HG03439 (cell line): ENCODE data around the gene EPHA4.
"Not testable (repeated sequence)": the region's sequence is repeated elsewhere in the genome, so short reads cannot be mapped to it uniquely, and the experiment has no call there.

Experiments used
- ATAC-seq: cut with Tn5 transposase; IDR thresholded peaks from one replicate; pipeline ENCODE4 v1.9.1; 2021; ENCODE audit warnings: mild to moderate bottlenecking, moderate library complexity; ENCODE audit not compliant: unreplicated experiment

The EPHA4 gene

GRCh38 chr2:221513232-221513631 is 58.9 kb downstream of the EPHA4 start:
- ATAC-seq, result no peak

DNA sequence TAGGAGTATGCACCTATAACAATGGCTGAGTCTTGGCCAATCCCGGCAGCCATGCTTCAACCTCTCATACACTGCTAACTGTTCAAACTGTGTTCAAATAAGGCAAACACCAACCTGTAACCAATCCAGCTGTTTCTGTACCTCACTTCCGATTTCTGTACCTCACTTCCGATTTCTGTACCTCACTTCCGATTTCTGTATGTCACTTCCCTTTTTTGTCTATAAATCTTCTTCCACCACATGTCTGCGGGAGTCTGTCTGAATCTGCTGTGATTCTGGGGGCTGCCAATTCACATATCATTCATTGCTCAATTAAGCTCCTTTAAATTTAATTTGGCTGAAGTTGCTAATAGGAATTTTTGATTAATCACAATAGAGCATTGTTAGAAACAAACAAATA is 60.8 kb downstream of the EPHA4 start:
- ATAC-seq, result not testable (repeated sequence)

GRCh38 chr2:221506469-221506868 is 65.6 kb downstream of the EPHA4 start:
- no peak for ATAC-seq

DNA sequence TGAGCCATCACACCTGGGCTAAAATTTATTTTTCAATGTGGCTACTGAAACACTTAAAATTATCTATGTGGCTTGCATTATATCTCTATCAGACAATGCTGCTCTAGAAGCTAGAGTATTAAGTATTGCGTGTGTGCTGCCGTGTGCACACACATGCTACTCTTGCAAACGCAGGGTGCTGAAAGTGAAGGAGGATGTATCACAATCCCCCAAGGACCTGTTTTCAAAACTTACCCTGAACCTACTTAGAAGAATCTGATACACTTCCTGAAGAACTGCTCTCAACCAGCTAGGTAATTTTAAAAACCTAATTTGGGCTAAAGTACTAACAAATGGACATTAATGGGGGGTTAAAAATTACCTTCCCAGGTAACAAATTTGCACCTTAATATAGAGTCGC is 66.5 kb downstream of the EPHA4 start:
- no peak for ATAC-seq

DNA sequence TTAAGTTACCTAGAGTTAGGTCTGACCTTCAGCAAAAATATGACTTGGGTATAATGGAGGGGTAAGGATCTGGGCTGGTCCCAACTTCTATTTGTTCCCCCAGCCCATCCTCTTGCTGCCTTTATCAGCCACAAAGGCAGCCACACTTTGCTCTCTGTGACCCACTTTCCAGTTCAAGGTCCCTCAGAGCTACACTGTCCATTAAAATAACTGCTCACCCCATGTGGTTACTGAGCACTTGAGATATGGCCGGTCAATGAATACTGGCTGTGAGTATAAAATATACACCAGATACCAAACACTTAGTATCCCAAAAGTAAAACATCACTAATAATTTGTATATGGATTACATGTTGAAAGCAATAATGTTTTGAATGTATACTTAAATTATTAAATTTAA is 67.2 kb downstream of the EPHA4 start:
- ATAC-seq, result no peak

GRCh38 chr2:221503965-221504364 is 68.1 kb downstream of the EPHA4 start:
- no peak for ATAC-seq

- ATAC-seq, result no peak
These were observed 69.7 kb downstream of the EPHA4 start for GRCh38 chr2:221502270-221503010.

DNA sequence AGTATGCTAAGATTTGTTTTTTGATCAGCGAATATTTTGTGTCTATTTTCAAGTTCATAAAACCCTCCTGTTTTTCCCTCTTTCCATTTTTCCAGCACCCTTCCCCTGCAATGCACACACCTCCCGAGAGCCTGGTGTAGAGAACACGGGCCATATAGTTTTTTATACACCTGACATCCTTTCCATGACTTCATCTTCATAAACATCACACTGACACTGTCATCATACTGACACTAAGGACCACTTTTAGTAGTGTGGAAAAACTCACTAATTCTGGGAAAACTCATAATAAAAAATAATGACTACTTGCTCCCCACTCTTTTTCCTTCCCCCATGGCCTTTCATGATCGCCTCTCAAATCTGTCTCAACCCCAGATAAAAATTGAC is 70.2 kb downstream of the EPHA4 start:
- no peak for ATAC-seq

DNA sequence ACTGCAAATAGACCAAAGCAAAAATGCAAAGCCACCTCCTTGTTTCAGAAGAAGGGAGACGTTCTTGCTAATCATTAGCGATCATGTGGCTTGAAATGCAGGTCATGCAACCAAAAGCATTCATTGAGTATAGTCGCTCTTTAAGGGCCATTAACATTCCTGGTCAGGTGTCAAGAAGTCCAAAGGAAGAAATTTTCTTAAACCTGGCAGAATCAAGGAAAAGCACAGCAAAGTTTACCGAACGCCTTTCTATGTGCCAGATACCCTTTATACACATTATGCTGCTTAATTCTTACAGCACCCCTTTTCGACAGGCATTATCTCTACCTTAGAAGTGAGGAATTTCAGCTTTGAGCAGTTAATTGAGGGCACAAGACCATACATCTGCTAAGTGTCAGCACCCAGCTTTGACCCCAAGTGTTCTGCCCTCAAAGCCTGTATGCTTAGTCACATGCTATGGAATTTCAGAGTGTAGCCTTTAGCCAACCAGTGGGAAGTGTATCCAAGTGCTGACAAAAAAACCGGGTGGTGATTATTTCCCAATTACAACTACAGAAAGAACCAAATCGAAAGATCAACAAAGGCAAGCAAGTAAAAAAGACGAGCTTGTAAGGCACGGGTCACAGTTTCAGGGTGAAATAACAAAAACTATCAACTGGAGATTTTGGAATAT is 70.8 kb downstream of the EPHA4 start:
- ATAC-seq, result no peak

DNA sequence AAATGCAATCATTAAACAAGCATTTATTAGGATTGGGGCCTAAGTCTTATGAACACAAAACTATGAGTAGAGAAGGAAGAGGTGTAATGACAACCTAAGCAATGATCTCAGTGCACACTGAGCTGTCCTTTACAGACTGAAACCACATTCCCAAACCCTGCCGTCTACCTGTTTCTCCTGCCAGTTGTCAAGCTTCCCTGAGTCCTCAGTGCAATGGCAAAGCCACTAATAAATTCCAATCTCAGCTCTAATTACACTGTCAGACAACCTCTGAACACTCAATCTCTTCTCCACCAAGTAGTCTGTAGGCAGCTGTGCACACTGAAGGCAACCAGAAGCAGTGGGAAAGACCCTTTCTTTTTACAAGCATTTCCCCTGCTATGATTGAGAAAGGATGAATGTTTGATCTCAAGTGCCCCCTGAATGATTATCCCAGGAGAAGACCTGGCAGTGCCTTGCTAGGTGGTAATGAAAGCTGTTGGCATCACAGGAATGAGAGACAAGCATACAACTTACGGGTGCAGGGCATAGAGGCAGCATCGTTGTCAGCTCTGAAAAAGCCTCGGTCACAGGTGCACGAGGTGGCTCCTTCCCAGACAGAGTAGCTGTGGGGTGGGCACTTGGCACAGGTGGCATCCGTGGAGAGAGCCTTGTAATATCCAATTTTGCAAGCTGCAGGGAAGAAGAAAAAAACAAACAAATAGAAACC is 71.4 kb downstream of the EPHA4 start:
- ATAC-seq, result no peak

- ATAC-seq, result no peak
These were observed 76.4 kb downstream of the EPHA4 start for GRCh38 chr2:221495731-221496130.

DNA sequence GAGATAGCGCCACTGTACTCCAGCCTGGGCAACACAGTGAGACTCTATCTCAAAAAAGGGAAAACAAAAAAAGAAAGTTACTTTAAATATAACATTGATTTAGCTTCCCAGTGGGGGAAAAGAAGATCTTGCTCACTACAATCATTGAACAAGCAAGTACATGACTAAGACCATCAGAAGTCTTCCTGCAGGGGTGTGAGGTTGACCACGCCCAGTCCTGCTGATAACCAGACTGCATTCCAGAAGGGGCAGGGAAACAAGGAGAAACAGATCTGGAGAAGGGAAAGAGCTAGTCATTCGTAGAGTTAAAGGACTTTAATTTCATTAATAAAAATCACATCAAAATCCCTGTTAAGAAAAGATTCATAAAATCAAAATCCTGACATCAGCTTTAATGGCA is 77.5 kb downstream of the EPHA4 start:
- no peak for ATAC-seq

- ATAC-seq, result no peak
These were observed 78.7 kb downstream of the EPHA4 start for GRCh38 chr2:221493391-221493790.

DNA sequence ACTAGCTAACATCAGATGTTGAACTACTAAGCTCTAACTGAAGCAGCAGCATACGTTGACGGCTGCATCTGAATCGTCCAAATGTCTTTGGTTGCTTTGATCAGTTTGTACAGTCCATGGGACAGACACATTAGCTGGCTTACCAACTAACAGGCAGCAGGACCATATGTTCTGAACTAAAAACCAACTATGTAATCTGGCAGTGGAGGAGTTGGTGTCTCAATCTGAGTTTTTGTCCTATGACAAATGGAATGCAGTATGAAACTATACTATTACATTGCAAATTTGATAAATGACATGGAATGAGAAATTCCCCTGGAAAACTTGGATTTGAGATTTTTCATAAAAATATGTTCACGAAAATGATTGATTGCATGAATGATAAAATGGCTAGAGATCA is 79.5 kb downstream of the EPHA4 start:
- no peak for ATAC-seq

GRCh38 chr2:221490506-221491060 is 81.5 kb downstream of the EPHA4 start:
- no peak for ATAC-seq

GRCh38 chr2:221488136-221488807 is 83.8 kb downstream of the EPHA4 start:
- no peak for ATAC-seq

GRCh38 chr2:221486106-221486505 is 86.0 kb downstream of the EPHA4 start:
- ATAC-seq, result no peak

DNA sequence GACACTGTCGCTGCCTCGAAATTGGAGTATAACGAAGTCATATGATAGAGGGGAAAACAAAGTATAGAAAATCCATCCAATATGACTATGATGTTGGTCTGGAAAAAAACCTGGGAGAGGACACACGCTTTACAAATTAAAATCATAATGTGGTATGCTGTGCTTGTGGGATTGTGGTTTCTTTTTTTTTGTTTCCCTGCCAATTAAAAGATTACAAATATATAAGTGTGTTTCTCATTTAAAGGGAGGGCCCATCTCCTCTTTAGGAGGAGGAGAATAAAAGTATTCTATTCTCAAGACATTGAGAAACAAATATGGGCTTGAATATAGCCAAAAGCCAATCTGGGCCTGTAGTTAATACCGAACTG is 86.6 kb downstream of the EPHA4 start:
- no peak for ATAC-seq

DNA sequence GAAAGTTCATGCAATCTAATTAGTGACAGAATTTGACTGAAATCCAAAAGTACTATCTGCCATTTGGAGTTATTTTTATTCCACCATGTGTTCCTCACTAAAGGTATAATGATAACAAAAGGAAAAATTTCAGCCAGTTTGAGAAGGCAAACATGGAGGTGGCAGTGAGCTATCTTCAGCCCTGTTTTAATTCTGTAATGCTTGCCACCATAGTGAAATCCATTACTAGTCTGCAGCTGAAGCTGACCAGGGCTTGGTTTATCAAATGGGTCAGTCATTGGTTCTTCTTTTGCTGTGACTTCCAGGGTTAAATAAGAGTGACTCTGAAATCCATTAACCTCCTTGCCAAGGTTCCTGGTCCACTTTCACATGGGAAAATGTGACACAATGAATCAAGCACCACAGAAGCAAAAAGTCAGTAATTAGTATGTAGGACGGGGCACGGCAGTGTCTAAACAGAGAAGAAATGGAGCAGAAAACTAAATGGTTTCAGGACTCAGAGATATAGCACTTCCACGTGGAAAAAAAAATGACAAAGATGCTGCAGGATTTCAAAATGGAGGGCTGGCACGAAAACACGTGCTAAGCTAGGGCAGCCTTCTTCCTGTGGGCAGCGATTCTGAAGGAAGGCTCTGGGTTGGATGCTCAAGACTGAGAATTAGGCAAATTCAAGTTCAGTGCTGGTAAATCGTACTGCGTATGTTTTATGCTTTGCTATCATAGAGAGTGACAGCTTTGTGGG is 87.2 kb downstream of the EPHA4 start:
- ATAC-seq, result no peak

DNA sequence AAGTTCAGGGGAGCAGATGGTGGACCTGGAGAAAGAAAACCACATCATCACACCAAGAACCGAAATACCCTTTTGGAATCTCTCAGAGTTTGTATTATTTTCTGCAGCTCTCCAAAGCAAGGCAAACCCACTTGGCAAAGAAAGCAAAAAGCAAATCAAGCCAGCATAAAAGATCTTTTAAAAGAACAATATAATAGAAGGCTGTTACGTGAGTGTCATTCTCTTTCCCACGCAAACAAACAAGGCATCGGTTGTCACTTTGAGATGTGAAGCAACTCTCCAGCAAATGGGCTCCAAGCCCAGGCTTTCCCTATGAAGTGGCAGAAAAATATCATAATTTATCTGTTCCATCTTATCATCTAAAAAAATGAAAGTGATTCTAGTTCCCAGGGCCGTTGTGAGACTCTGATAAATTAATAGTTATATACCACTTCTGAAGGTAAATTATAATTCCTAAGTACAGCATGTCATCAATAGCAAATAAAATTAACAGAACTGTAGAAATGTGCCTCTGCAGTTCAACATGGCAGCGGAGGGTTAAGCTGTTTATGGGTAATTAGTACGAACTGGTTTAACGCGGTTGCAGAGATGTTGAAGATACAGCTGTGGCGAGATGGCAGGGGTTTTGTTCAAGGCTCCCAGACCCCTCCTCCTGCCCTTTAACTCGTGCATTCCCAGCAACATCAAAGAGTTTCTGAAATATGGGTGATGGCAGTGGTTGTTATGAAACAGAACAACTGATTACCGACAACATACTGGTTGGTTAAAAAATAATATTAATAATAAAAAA is 89.2 kb downstream of the EPHA4 start:
- ATAC-seq, result no peak
